ENCODE measurements around the gene SPNS3.

DNA sequence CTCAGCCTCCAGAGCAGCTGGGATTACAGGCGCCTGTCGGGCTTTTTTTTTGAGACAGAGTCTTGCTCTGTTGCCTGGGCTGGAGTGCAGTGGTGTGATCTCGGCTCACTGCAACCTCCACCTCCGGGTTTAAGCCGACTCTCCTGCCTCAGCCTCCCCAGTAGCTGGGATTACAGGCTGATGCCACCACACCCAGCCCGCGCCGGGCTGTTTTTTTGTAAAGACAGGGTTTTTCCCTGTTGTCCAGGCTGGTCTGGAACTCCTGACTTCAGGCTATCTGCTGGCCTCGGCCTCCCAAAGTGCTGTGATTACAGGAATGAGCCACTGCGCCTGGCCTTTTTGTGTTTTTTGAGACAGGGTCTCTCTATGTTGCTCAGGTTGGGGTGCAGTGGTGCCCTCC is 27.4 kb upstream of the SPNS3 start:
- TF ChIP-seq, protein P1, sequence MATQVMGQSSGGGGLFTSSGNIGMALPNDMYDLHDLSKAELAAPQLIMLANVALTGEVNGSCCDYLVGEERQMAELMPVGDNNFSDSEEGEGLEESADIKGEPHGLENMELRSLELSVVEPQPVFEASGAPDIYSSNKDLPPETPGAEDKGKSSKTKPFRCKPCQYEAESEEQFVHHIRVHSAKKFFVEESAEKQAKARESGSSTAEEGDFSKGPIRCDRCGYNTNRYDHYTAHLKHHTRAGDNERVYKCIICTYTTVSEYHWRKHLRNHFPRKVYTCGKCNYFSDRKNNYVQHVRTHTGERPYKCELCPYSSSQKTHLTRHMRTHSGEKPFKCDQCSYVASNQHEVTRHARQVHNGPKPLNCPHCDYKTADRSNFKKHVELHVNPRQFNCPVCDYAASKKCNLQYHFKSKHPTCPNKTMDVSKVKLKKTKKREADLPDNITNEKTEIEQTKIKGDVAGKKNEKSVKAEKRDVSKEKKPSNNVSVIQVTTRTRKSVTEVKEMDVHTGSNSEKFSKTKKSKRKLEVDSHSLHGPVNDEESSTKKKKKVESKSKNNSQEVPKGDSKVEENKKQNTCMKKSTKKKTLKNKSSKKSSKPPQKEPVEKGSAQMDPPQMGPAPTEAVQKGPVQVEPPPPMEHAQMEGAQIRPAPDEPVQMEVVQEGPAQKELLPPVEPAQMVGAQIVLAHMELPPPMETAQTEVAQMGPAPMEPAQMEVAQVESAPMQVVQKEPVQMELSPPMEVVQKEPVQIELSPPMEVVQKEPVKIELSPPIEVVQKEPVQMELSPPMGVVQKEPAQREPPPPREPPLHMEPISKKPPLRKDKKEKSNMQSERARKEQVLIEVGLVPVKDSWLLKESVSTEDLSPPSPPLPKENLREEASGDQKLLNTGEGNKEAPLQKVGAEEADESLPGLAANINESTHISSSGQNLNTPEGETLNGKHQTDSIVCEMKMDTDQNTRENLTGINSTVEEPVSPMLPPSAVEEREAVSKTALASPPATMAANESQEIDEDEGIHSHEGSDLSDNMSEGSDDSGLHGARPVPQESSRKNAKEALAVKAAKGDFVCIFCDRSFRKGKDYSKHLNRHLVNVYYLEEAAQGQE (IDR thresholded peaks at IDR 0.05; ENCODE audit: low read depth): no peak
- TF ChIP-seq ZFX (IDR thresholded peaks at IDR 0.05) (no peak), CEBPB (IDR thresholded peaks at IDR 0.05; ENCODE audit: low read depth) (no peak), FOSL1 (IDR thresholded peaks at IDR 0.05; ENCODE audit: low read depth) (no peak), POLR2A (IDR thresholded peaks at IDR 0.05; ENCODE audit: borderline replicate concordance, extremely low read depth, insufficient read depth, insufficient read length) (no peak)
- TF ChIP-seq, protein P2, sequence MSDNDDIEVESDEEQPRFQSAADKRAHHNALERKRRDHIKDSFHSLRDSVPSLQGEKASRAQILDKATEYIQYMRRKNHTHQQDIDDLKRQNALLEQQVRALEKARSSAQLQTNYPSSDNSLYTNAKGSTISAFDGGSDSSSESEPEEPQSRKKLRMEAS (IDR thresholded peaks at IDR 0.05): no peak
- TF ChIP-seq, protein P3, sequence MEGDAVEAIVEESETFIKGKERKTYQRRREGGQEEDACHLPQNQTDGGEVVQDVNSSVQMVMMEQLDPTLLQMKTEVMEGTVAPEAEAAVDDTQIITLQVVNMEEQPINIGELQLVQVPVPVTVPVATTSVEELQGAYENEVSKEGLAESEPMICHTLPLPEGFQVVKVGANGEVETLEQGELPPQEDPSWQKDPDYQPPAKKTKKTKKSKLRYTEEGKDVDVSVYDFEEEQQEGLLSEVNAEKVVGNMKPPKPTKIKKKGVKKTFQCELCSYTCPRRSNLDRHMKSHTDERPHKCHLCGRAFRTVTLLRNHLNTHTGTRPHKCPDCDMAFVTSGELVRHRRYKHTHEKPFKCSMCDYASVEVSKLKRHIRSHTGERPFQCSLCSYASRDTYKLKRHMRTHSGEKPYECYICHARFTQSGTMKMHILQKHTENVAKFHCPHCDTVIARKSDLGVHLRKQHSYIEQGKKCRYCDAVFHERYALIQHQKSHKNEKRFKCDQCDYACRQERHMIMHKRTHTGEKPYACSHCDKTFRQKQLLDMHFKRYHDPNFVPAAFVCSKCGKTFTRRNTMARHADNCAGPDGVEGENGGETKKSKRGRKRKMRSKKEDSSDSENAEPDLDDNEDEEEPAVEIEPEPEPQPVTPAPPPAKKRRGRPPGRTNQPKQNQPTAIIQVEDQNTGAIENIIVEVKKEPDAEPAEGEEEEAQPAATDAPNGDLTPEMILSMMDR (IDR thresholded peaks at IDR 0.05 in 2 of 3, conservative IDR thresholded peaks at IDR 0.05 in 1 of 3; ENCODE audit: borderline replicate concordance in 1 of 3, insufficient read depth in 1 of 3, low read depth in 2 of 3, low read length in 2 of 3): no peak
- TF ChIP-seq, protein P4, sequence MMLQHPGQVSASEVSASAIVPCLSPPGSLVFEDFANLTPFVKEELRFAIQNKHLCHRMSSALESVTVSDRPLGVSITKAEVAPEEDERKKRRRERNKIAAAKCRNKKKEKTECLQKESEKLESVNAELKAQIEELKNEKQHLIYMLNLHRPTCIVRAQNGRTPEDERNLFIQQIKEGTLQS (IDR thresholded peaks at IDR 0.05): no peak

Measured in HCT116 (cell line).